GM19240 (cell line): Measurements from ENCODE around the gene EVA1B.

Experiments used
- DNase-seq: peaks from one replicate; pipeline ENCODE4 v3.0.0; 2011; ENCODE audit warnings: low spot score; ENCODE audit not compliant: insufficient read length

The EVA1B gene

DNA sequence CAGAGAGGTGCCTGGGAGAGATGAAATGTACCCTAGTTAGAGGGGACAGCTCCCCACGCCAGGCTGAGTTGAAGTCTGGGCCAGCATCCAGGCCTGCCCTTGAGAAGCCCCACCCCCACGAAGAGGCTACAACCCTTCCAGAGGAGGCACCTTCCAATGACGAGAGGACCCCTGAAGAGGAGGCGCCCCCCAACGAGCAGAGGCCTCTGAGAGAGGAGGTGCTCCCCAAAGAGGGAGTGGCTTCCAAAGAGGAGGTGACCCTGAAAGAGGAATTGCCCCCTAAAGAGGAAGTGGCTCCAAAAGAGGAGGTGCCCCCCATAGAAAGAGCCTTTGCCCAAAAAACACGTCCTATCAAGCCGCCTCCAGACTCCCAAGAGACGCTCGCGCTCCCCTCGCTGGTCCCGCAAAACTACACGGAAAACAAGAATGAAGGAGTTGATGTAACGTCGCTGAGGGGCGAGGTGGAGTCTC is 3.1 kb downstream of the EVA1B start:
- no peak for DNase-seq

DNA sequence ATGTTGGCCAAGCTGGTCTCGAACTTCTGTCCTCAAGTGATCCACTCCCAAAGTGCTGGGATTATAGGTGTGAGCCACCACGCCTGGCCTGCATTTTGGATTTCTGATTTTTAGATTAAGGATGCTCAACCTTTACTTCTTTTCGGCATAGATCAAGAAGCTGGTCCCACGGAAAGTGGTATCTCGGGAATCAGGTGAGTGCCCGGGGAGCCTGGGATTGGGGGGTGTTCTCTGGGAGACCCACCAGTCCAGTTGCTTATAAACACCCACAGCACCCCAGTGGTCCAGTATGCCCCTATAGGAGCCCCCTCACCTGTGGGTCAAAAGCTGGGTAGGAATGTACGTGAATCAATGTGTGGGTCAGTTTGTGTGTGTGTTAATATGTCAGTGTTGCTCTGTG is 14.0 kb downstream of the EVA1B start:
- no peak for DNase-seq

DNA sequence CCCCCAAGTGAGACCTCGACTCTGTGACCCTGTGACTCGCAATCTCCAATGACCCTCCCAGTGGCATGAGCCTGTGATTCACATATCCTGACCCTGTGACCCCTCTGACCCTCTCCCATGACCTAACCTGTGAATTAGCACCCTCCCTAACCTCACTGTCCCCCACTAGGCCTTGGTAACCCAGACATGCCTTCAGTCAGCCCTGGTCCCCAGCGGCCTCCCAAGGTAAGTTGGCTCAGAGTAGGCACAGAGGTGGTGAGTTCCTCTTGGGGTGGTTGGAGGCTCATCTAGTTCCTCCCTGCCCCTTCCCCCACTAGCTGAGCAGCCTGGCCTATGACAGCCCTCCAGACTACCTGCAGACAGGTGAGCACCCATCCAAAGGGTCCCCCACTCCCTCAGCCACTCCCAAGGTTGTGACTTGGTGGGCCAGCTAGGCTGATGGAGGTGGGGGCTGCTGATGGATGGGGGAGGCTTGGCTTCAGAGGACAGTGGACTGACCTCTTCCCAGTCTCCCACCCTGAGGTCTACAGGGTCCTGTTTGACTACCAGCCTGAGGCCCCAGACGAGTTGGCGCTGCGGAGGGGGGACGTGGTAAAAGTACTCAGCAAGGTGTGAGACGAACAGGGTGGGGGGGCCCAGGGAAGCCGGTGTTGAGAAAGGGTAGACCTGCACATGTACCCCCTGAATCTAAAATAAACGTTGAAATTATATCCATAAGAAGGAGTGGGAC is 15.7 kb downstream of the EVA1B start:
- no peak for DNase-seq

DNA sequence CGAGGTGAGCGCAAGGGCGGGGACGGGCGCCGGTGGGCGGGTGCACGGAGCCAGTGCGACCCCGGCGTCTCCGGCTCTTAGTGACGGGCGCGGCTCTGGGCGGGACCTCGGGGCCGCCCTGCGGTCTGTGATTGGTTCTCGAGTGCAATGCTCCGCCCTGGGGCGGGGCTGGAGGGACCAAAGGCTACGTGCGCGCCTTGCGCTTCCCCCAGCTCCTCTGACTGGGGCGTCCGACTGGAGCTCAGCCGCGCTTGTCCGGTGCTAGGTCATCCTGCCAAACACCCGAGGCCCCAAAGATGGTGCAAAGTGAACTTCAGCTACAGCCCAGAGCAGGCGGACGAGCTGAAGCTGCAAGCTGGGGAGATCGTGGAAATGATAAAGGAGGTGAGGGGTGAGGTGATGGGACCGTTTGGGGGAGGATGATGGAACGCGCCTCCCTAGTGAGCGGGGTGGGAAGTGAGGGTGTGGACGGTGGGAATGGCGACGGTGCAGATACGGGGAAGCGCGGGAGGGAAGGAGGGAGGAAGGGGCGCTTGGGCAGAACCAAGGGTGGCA is 16.5 kb downstream of the EVA1B start:
- peak; percentile 97 for DNase-seq

GRCh38 chr1:36306210-36306901 is 17.1 kb downstream of the EVA1B start, which contains the start of gene SH3D21:
SH3D21 (plus strand) TSS chr1:36306368; CDS start chr1:36306421, 53 bp downstream.
- no peak for DNase-seq

- DNase-seq = no peak
Observed at GRCh38 chr1:36305915-36306209, 17.6 kb downstream of the EVA1B start.

GRCh38 chr1:36304970-36305914 is 18.2 kb downstream of the EVA1B start:
- no peak for DNase-seq

GRCh38 chr1:36304521-36304920 is 18.9 kb downstream of the EVA1B start:
- no peak for DNase-seq

- DNase-seq = no peak
Observed at GRCh38 chr1:36303650-36304360, 19.6 kb downstream of the EVA1B start.

- DNase-seq = no peak
Observed at GRCh38 chr1:36303244-36303643, 20.2 kb downstream of the EVA1B start.

- DNase-seq = no peak
Observed at GRCh38 chr1:36301220-36301619, 22.2 kb downstream of the EVA1B start.

- DNase-seq = no peak
Observed at GRCh38 chr1:36300526-36300925, 22.9 kb downstream of the EVA1B start.

GRCh38 chr1:36298640-36299039 is 24.8 kb downstream of the EVA1B start:
- no peak for DNase-seq

- no peak for DNase-seq
Observed at GRCh38 chr1:36297062-36297461, 26.4 kb downstream of the EVA1B start.

- DNase-seq = no peak
Observed at GRCh38 chr1:36295390-36295789, 28.1 kb downstream of the EVA1B start.

DNA sequence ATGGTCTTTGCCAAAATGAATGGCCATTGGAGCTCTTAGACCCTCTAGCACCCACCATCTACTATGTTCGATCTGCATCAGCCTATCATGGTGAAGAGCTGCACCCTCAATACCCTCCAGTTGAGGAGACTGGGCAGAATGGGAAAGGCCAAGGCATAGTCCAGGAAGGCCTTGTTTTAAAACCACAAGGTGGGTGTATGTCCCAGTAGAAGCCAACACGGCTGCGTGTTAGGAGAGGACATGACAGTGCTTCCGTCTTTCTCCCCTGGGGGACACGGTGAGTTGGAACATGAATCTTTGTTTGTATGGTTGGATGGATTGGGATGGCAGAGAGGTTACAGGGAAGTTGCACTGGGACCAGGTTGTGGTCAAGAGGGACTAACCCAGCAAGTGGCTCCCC is 35.9 kb downstream of the EVA1B start:
- no peak for DNase-seq

DNA sequence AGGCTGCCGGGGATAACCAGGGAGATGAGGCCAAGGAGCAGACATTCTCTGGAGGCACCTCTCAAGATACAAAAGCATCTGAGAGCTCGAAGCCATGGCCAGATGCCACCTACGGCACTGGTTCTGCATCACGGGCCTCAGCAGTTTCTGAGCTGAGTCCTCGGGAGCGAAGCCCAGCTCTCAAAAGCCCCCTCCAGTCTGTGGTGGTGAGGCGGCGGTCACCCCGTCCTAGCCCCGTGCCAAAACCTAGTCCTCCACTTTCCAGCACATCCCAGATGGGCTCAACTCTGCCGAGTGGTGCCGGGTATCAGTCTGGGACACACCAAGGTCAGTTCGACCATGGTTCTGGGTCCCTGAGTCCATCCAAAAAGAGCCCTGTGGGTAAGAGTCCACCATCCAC is 36.6 kb downstream of the EVA1B start:
- DNase-seq = no peak

DNA sequence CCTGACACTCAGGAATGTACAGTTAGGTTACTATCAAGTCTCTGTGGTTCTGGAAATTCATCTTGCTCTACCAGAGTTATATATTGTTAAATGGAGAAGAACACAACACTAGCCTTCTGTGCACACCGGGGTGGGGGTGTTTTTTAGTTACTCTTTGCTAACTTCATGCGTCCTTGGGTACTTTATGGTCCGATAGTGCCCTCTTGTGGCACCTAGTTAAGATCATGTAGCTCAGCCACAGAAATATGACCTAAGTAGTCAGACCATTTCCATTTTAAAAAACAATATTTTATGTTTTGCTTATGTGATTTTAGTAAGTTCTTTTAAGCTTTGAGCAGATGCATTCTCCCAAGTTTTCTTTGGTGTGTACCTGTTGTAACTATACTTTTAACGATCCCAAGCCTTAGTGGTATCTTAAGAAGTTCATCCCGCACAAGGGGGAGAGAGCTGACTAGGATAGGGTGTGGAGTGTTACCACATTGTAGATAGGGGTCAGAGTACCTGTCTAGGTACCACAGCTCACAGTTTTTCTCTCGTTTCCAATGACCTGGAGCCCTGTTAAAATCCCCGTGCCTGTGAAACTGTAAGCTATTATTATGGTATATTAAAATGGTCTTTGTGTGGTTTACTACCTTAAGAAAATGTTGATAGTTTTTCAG is 37.9 kb downstream of the EVA1B start:
- DNase-seq = peak; percentile 51

DNA sequence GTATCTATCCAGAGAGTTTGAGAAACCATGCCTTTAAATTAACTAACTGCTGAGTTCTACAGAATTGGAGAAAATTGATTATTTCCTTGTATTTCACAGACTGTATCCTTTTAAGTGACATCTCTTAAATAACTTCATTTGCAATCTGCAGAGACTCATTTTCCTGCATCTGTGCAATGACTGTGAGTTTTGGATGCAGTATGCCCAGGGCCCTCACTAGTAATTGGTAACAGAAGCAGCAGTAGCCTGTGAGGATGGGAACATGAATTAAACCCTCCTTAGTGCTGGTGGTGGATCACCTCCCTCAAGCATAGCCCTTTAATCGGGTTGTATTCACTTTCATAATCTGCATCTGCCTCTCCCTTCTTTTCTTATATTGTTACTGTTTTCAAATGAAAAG is 38.9 kb downstream of the EVA1B start:
- DNase-seq = no peak

DNA sequence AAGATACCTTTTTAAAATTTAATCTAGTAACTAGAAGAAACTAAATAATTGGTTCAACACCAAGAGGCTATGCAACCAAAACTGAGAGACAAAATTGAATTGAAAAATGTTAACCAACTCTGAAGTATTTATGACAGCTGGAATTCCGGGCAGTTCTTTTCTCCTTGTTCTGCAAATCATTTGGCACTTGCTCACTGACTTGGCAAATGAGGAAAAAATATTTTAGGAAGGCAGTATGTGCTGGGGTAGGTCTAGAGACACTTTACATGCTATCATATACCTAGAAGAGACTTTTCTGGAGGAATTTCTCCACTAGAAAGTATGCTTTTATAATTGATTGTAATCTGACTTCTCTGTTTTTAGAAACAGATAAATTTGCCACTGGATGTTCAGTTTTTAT is 39.4 kb downstream of the EVA1B start:
- DNase-seq = no peak
